Karpas-422 (cell line): ENCODE data around the gene RPL18. TPM values are rescaled to one million over a fixed set of nuclear protein-coding genes. Genes with fewer than 3 reads are reported as not detected.

Experiments
- DNase-seq: peaks from one replicate; pipeline ENCODE4 v3.0.0-alpha.2; 2015
- H2AFZ ChIP-seq: fragments of 200-600 bp; sonication (generic); 2 replicates; pipeline ENCODE4 v1.6.1; 2014; ENCODE audit warnings: antibody characterized with exemption, low read length, mixed read lengths
- H3K27ac ChIP-seq: fragments of 200-600 bp; sonication (generic); 2 replicates; pipeline ENCODE4 v1.5.1; 2014; ENCODE audit warnings: mild to moderate bottlenecking, low read length, moderate library complexity
- H3K27me3 ChIP-seq: fragments of 200-600 bp; sonication (generic); 2 replicates; pipeline ENCODE4 v1.6.1; 2014; ENCODE audit warnings: low read length, mixed read lengths
- H3K36me3 ChIP-seq: fragments of 200-600 bp; sonication (generic); 2 replicates; pipeline ENCODE4 v1.6.1; 2014; ENCODE audit warnings: low read length, mixed read lengths; ENCODE audit not compliant: insufficient read depth
- H3K4me1 ChIP-seq: fragments of 200-600 bp; sonication (generic); 2 replicates; pipeline ENCODE4 v1.6.1; 2014; ENCODE audit warnings: mild to moderate bottlenecking, low read length, mixed read lengths
- H3K4me2 ChIP-seq: fragments of 200-600 bp; sonication (generic); 2 replicates; pipeline ENCODE4 v1.6.1; 2014; ENCODE audit warnings: low read length, low read depth, mild to moderate bottlenecking; ENCODE audit not compliant: poor library complexity, severe bottlenecking
- H3K4me3 ChIP-seq: fragments of 200-600 bp; sonication (generic); 2 replicates; pipeline ENCODE4 v1.5.1; 2014; ENCODE audit warnings: mild to moderate bottlenecking, antibody characterized with exemption, low read length, mixed read lengths
- H3K79me2 ChIP-seq: fragments of 200-600 bp; sonication (generic); 2 replicates; pipeline ENCODE4 v1.6.1; 2014; ENCODE audit warnings: mild to moderate bottlenecking, low read length, mixed read lengths
- H3K9ac ChIP-seq: fragments of 200-600 bp; sonication (generic); 2 replicates; pipeline ENCODE4 v1.6.0; 2014; ENCODE audit warnings: low read length
- H3K9me2 ChIP-seq: fragments of 200-600 bp; sonication (generic), shearing (Covaris generic); replicated peaks from 2 replicates; pipeline ENCODE4 v1.6.0; 2014; ENCODE audit warnings: mild to moderate bottlenecking, low read length, moderate library complexity; ENCODE audit not compliant: insufficient read depth
- H3K9me3 ChIP-seq: fragments of 300-700, 200-600 bp; sonication (generic); 2 replicates; pipeline ENCODE4 v1.6.1; 2014; ENCODE audit warnings: low read length, mixed read lengths
- H4K20me1 ChIP-seq: fragments of 200-600 bp; sonication (generic); 2 replicates; pipeline ENCODE4 v1.6.1; 2014; ENCODE audit warnings: mild to moderate bottlenecking, antibody characterized with exemption, low read length, low read depth; ENCODE audit not compliant: insufficient read depth
- total RNA-seq: library from RNA; depleted of rRNA; stranded (reverse); fragments of >200 nt; shearing (Covaris generic); gene quantifications from 2 replicates; pipeline ENCODE4 v1.2.3, GENCODE V29; 2014; ENCODE audit warnings: low replicate concordance

RPL18 gene
- total RNA-seq, 1 experiment from 2014 or later: 3,031 TPM

GRCh38 chr19:48600679-48601417, 18.1 kb downstream of the RPL18 start:
- H3K9me2 ChIP-seq: no peaks in the 10 kb centered on the region
- peak; percentile 37 for DNase-seq
- H3K27me3 ChIP-seq: no peaks in the 10 kb centered on the region
- no peak overlapping the region for H3K27ac ChIP-seq
- no peaks in the 10 kb centered on the region for H3K36me3 ChIP-seq
- H3K9ac ChIP-seq: no peak overlapping the region
- H3K79me2 ChIP-seq: no peaks in the 10 kb centered on the region
- no peaks in the 10 kb centered on the region for H3K4me1 ChIP-seq
- H3K9me3 ChIP-seq: no peaks in the 10 kb centered on the region
- H2AFZ ChIP-seq: no peak overlapping the region
- no peak overlapping the region for H3K4me2 ChIP-seq
- no peaks in the 10 kb centered on the region for H4K20me1 ChIP-seq
- no peak overlapping the region for H3K4me3 ChIP-seq

DNA sequence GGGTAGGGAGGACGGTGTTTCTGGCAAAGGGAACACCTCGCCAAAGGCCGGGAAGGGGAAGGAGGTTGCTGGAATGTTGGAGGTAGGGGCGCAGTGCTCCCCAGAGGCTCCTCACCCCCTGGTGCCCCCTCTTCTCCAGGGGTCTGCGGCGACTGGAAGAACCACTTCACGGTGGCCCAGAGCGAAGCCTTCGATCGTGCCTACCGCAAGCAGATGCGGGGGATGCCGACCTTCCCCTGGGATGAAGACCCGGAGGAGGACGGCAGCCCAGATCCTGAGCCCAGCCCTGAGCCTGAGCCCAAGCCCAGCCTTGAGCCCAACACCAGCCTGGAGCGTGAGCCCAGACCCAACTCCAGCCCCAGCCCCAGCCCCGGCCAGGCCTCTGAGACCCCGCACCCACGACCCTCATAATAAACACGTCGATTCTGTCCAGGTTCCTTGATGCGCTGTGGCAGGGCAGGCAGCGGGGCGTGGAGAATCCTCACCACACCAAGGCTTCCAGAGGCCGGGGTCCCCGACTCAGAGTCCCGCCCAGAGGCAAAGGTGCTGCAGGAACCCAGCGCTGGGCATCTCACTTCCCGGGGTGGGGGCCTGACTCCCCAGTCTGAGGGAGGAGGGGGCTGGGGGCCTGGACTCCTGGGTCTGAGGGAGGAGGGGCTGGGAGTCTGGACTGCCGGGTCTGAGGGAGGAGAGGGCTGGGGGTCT, 19.8 kb downstream of the RPL18 start:
- Histone ChIP-seq H3K27ac (no peak overlapping the region), H3K27me3 (no peaks in the 10 kb centered on the region), H3K9me3 (no peaks in the 10 kb centered on the region), H2AFZ (no peak overlapping the region), H3K9me2 (no peaks in the 10 kb centered on the region), H3K4me1 (no peaks in the 10 kb centered on the region), H4K20me1 (no peaks in the 10 kb centered on the region), H3K4me2 (no peak overlapping the region), H3K4me3 (no peak overlapping the region), H3K79me2 (no peaks in the 10 kb centered on the region), H3K9ac (no peak overlapping the region), H3K36me3 (no peaks in the 10 kb centered on the region)
- peak; percentile 31 for DNase-seq

DNA sequence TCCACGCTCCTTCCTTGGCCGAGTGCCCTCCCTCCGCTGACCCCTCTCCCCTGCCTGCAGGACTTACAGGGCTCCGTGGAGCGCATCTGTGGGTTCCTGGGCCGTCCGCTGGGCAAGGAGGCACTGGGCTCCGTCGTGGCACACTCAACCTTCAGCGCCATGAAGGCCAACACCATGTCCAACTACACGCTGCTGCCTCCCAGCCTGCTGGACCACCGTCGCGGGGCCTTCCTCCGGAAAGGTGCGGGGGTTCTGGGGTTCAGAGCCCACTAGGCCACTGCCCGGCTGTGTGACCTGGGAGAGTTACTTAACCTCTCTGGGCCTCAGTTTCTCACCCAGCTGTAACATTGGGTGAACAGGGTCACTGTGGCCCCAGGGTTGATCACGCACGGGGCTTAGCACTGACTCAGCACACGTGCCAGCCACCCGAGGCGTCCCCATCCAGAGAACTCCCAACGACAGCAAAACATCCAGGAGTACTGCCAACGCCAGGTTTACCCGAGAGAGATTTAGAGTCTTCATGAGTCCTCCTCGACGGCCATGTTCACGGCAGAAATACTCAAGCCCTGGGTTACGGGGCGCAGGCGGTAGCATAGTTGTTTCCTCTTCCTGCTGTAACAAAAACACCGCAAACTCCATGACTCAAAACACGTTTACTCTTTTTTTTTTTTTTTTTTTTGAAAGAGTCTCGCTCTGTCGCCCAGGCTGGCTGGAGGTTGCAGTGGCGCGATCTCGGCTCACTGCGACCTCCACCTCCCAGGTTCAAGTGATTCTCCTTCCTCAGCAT, 22.1 kb downstream of the RPL18 start:
- Histone ChIP-seq H3K4me3 (no peak overlapping the region), H3K4me1 (no peaks in the 10 kb centered on the region), H4K20me1 (no peaks in the 10 kb centered on the region), H3K9ac (no peak overlapping the region), H2AFZ (no peak overlapping the region), H3K27ac (no peak overlapping the region), H3K36me3 (no peaks in the 10 kb centered on the region), H3K27me3 (no peaks in the 10 kb centered on the region), H3K9me3 (no peaks in the 10 kb centered on the region), H3K9me2 (no peaks in the 10 kb centered on the region), H3K4me2 (no peak overlapping the region), H3K79me2 (no peaks in the 10 kb centered on the region)
- DNase-seq: peak; percentile 42

- no peak overlapping the region for H3K27ac ChIP-seq
- H4K20me1 ChIP-seq: no peaks in the 10 kb centered on the region
- no peaks in the 10 kb centered on the region for H3K9me2 ChIP-seq
- no peaks in the 10 kb centered on the region for H3K79me2 ChIP-seq
- H3K4me3 ChIP-seq: no peak overlapping the region
- no peak overlapping the region for H3K4me2 ChIP-seq
- H3K9me3 ChIP-seq: no peaks in the 10 kb centered on the region
- no peaks in the 10 kb centered on the region for H3K36me3 ChIP-seq
- no peaks in the 10 kb centered on the region for H3K4me1 ChIP-seq
- peak; percentile 19 for DNase-seq
- no peaks in the 10 kb centered on the region for H3K27me3 ChIP-seq
- no peak overlapping the region for H2AFZ ChIP-seq
- H3K9ac ChIP-seq: no peak overlapping the region
Observed at GRCh38 chr19:48596237-48596636, 22.7 kb downstream of the RPL18 start.

GRCh38 chr19:48595833-48596232, 23.1 kb downstream of the RPL18 start:
- Histone ChIP-seq H3K9me3 (no peaks in the 10 kb centered on the region), H3K9ac (no peak overlapping the region), H3K9me2 (no peaks in the 10 kb centered on the region), H3K27me3 (no peaks in the 10 kb centered on the region), H4K20me1 (no peaks in the 10 kb centered on the region), H3K4me2 (no peak overlapping the region), H3K36me3 (no peaks in the 10 kb centered on the region), H3K79me2 (no peaks in the 10 kb centered on the region), H3K27ac (no peak overlapping the region), H2AFZ (no peak overlapping the region), H3K4me3 (no peak overlapping the region), H3K4me1 (no peaks in the 10 kb centered on the region)
- DNase-seq: peak; percentile 29

- Histone ChIP-seq H3K9me2 (no peaks in the 10 kb centered on the region), H3K9ac (no peak overlapping the region), H3K27me3 (no peaks in the 10 kb centered on the region), H3K27ac (no peak overlapping the region), H4K20me1 (no peaks in the 10 kb centered on the region), H3K9me3 (no peaks in the 10 kb centered on the region), H3K4me1 (no peaks in the 10 kb centered on the region), H3K36me3 (no peaks in the 10 kb centered on the region), H3K79me2 (no peaks in the 10 kb centered on the region), H3K4me2 (no peak overlapping the region), H2AFZ (no peak overlapping the region), H3K4me3 (no peak overlapping the region)
- peak; percentile 10 for DNase-seq
Observed at GRCh38 chr19:48595171-48595570, 23.8 kb downstream of the RPL18 start.

- DNase-seq: no peak
- Histone ChIP-seq H4K20me1 (no peaks in the 10 kb centered on the region), H3K9me3 (no peaks in the 10 kb centered on the region), H3K36me3 (no peaks in the 10 kb centered on the region), H2AFZ (no peak overlapping the region), H3K4me1 (no peaks in the 10 kb centered on the region), H3K79me2 (no peaks in the 10 kb centered on the region), H3K4me3 (no peak overlapping the region), H3K9ac (no peak overlapping the region), H3K27ac (no peak overlapping the region), H3K4me2 (no peak overlapping the region), H3K9me2 (no peaks in the 10 kb centered on the region), H3K27me3 (no peaks in the 10 kb centered on the region)
Observed at GRCh38 chr19:48591021-48591420, 28.0 kb downstream of the RPL18 start.
